IPS DF 19.7 (cell line): ENCODE data around the gene PKP1.
"Not testable (repeated sequence)": the region's sequence is repeated elsewhere in the genome, so short reads cannot be mapped to it uniquely, and the experiment has no call there.

Experiments
- DNase-seq: peaks from one replicate; pipeline ENCODE4 v3.0.0-alpha.2; 2013; ENCODE audit warnings: low read depth, low spot score

Gene PKP1, protein sequence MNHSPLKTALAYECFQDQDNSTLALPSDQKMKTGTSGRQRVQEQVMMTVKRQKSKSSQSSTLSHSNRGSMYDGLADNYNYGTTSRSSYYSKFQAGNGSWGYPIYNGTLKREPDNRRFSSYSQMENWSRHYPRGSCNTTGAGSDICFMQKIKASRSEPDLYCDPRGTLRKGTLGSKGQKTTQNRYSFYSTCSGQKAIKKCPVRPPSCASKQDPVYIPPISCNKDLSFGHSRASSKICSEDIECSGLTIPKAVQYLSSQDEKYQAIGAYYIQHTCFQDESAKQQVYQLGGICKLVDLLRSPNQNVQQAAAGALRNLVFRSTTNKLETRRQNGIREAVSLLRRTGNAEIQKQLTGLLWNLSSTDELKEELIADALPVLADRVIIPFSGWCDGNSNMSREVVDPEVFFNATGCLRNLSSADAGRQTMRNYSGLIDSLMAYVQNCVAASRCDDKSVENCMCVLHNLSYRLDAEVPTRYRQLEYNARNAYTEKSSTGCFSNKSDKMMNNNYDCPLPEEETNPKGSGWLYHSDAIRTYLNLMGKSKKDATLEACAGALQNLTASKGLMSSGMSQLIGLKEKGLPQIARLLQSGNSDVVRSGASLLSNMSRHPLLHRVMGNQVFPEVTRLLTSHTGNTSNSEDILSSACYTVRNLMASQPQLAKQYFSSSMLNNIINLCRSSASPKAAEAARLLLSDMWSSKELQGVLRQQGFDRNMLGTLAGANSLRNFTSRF

GRCh38 chr1:201282931-201283829, at the start of gene PKP1:
PKP1 (plus strand) TSS chr1:201283506; CDS start chr1:201283703, 197 bp downstream.
- no peak for DNase-seq

GRCh38 chr1:201239646-201240045, 43.7 kb upstream of the PKP1 start:
- DNase-seq: not testable (repeated sequence)

DNA sequence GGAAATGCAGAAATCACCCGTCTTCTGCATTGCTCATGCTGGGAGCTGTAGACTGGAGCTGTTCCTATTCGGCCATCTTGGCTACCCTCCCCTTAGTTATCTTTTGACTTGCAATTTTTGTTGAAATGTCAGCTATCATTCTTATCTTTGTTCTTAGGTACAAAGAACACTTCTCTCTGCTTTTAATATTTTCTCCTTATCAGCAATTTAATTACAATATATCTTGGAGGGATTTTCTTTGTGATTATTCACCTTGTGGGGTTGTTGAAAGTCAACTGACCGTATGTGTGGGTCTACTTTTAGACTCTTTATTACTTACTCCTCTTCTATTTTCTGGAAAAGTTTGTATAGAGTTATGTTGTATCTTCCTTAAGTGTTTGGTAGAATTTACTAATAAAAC, 43.1 kb upstream of the PKP1 start:
- no peak for DNase-seq

- DNase-seq: no peak
Observed at GRCh38 chr1:201241736-201242135, 41.6 kb upstream of the PKP1 start.

DNA sequence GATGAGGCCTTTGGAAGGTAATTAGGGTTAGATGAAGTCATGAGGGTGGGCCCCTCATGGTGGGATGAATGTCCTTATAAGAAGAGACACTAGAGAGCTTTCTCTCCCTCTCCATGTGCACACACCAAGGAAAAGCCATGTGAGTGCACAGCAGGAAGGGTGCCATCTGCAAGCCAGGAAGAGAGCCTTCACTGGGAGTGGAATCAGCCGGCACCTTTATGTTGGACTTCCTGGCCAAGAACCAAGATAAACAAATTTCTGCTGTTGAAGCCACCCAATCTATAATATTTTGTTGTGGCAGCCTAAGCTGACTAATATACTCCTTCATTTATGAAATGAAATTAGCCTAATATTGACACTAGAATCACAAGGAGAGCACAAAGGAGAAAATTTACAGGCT, 38.2 kb upstream of the PKP1 start:
- DNase-seq: no peak

DNA sequence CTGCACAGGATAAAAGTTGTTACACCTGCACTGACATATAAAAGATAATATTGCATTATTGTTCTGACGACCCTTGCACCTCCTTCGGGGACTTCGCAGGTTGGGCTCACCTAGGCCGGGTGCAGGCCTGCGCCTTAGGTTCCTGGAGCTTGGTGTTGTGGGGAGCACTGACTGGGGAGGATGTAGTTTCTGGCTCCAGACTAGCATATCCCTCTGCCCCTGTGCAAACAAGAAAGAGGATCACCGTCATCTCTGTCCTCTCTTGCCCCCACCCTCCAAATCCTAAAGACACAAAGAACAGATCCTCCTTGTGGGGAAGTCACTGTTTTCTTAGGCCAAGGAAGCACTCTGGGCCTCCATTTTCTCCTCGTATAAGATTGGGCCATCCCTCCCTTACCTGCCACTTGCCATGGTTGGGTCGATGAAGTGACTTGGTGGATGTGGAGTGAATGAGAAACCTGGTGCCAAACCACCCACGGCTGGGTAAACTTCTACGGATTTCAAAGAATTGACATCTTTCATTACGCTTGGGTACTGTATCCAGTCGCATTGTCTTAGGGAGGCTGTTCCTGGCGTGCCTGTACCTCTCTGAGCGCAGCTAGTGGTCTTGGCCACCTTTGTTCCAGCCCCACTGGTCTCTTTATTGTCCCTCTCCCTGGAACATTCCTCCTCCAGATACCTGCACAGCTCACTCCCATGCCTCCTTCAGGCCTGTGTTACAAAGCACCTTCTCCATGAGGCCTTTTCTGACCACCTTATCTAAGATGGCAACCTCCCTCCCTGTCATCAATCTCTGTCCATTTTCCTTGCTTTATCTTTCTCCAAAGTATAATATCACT, 34.4 kb upstream of the PKP1 start:
- DNase-seq: no peak

- DNase-seq: no peak
Observed at GRCh38 chr1:201250326-201251011, 32.8 kb upstream of the PKP1 start.

- no peak for DNase-seq
Observed at GRCh38 chr1:201251411-201251810, 31.9 kb upstream of the PKP1 start.

DNA sequence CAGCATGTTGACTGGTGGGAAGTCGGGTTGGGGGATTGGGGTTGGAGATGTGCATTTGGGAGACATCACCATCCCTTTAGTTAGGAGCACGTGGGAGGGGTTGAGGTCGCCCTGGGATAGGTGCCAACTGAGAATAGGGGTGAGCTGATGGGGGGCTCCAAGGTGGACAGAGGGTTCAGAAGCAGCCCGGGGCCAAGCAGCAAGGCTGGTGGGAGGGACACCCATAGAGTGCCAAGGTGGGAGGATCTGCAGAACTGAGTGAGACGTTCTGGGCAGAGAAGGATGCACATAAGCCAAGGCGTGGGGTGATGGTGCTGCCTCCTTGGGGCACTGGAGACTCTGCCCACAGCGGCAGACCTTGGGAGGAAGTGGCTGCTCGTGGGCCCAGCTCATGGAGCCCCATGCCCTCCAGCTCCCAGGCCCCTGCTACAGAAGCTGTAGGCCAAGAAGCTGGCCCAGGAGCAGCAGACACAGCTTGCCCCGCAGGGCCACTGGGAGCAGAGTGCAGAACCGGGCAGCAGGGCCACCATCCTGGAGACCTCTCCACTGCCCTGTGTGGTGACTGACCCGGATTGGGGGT, 31.4 kb upstream of the PKP1 start:
- DNase-seq: no peak

DNA sequence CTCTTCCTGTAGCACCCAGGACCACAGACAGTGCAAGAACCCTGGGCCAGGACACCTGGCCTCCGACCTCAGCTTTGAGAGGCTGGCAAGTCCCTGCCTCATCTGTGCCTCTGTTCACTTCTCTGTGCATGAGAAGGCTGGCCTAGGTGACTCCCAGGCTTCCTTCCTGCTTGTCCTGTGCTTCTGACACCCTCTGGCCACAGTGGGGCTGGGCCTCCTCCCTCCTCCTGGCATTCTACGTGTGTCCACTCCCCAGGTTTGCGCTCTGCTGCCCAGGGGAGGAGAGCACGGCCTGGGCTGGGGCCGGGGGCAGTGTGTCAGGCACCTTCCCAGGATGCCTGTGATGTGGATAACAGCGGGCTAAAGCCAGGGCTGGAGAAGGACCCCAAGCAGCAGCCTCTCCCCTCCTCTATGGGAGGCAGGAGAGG, 30.3 kb upstream of the PKP1 start:
- no peak for DNase-seq

DNA sequence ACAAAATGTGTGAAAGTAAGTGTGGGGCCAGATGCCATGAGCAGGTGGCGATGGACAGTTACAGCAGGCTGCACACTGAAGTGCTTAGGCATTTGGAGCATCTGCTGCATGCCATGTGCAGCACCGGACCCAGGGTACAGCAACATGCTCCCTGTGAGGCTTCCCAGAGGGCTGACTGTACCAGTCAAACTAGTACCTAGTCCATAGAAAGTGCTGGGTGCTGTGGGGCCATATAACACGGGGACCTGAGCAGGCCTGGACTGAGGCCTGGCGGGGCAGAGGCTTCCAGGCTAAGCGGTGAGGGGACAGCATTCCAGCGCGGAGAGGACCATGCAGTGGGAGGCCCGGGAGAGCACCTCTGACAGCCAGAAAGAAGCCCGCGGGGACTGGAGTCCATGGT, 29.9 kb upstream of the PKP1 start:
- no peak for DNase-seq

DNA sequence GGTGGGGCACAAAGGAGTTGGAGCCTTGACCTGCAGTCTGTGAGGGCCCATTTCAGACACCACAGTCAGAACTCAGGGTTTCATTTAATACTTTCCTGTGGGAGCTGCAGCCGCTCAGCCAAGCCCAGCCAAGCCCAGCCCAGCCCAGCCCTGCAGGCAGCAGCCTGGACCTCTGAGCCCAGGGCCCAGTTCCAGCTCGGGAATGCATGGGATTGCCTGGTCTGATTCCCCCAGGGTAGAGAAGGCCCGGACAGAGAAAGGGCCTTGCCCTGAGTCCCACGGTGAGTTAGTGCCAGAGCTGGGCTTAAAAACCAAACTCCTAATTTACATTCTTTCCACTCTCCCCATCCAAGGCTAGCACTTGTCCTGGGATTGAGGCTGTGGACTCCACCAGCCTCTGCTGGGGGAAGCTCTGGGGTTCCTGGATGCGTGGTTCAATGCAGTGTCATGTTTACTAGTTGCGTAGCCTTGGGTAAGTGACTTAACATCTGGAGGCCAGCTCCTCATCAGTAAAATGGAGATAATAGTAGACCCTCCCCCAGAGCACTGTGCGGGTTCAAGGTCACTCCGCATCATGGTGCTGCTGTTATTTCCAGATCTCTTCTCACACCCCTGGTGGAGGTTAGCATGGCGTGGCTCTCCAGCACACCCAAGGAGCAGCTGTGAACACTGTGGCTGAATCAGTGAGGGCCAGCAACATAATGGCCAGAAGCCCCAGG, 29.2 kb upstream of the PKP1 start:
- no peak for DNase-seq

DNA sequence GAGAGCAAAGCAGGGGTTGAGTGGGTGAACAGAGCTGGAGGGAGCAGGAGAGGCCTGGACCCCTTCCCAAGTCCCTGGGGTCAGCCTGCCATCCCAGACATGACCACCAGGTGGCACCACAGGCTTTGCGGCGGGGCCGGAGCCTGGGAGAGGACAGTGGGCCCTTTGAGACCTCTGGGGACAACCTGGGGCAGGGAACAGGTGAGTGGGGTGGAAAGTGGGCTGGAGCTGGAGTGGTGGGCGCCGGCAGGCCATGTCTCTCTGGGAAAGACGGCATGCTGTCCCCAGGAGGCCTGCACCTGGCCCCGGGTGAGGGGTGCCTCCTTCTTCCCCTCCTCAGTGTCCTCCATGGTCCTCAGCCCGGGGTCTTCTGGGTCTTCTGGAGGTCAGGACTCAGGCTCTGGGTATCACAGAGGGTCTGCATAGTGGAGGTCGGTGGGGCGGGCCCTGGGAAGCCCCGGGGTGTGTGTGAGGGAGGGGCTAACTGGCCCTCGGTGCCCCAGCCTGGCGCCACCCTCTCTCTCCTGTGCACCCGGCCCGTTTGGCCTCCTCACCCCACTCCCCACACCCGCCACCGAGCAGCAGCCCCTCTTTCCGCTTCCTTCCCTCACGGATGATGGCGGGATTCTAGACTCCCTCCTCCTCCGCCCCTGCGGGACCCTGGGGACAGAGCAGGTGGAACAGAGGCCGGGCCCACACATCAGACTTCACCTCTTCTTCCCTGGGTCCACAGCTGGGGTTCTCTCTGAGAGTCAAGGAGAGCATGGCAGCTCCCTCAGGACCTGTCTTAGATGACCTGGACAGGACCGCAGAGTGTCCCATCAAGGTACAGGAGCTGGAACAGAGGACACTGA, 28.5 kb upstream of the PKP1 start:
- no peak for DNase-seq

DNA sequence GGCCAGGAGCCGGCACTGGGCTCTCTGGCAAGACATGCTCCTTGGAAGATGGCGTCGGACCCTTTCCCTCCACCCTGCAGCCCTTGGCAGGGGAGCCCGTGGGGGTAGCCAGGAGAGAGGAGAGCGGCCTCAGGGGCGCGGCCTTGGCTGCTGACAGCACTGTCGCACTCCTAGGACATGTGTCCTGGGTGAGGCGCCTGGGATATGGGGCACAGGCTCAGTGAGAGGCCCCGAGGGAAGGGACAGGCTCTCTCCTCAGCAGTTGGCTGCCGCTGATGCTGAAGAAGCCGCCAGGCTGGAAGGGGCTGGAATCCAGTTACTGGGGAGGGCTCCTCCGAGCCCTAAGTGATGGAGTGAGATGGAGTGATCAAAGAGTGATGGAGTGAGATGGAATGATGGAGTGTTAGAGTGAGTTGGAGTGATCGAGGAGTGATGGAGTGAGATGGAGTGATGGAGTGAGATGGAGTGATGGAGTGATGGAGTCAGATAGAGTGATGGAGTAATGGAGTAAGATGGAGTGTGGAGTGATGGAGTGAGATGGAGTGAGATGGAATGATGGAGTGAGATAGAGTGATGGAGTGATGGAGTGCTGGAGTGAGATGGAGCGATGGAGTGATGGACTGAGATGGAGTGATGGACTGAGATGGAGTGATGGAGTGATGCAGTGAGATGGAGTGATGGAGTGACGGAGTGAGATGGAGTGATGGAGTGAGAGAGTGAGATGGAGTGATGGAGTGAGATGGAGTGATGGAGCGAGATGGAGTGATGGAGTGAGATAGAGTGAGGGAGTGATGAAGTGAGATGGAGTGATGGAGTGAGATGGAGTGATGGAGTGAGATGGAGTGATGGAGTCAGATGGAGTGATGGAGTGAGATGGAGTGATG, 27.6 kb upstream of the PKP1 start:
- no peak for DNase-seq

DNA sequence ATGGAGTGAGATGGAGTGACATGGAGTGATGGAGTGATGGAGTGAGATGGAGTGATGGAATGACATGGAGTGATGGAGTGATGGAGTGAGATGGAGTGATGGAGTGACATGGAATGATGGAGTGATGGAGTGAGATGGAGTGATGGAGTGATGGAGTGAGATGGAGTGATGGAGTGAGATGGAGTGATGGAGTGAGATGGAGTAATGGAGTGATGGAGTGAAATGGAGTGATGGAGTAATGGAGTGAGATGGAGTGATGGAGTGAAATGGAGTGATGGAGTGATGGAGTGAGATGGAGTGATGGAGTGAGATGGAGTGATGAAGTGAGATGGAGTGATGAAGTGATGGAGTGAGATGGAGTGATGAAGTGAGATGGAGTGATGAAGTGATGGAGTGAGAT, 25.2 kb upstream of the PKP1 start:
- not testable (repeated sequence) for DNase-seq

- DNase-seq: no peak
Observed at GRCh38 chr1:201258763-201259230, 24.5 kb upstream of the PKP1 start.

DNA sequence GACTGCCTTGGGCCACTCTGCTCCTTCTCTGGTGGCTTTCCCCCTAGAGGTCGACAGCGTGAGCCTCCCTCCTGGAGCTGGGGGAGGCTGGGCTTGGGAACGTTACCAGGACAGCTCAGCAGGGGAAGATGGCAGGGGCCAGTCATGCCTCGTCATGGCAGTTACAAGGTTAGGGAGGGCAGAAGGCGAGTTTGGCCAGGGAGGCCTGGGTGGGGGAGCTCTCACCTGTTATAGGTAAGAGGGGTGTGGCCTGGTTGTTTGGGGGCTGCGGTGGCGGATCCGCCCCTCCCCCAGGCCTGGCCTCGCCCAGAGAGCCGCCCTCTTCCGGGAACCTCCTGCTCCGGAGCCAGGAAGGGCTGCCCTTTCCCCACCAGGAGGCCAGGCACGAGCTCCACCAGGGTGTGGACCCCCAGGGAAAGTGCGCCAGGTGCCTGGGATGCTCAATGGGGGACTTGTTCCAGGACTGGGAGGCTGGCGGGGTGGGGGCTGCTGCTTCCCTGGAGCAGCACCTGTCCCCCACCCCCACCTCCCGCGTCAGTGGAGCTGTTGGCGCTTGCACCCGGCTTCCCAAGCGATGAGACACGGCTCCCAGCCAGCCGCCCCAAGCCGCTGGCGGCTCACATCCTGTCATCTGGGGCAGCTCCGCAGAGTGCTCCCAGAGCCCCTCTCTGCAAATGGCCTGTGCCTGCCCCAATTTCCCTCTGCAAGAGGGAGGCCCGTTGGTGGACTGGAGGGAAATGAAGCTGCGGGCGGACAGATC, 23.6 kb upstream of the PKP1 start:
- DNase-seq: no peak
